Measurements from ENCODE around the gene ACTRT3. TPM values are rescaled to one million over a fixed set of nuclear protein-coding genes. Genes with fewer than 3 reads are reported as not detected.

The ACTRT3 gene
- total RNA-seq, 1 donor from 2014 or later = 0.34 TPM

DNA sequence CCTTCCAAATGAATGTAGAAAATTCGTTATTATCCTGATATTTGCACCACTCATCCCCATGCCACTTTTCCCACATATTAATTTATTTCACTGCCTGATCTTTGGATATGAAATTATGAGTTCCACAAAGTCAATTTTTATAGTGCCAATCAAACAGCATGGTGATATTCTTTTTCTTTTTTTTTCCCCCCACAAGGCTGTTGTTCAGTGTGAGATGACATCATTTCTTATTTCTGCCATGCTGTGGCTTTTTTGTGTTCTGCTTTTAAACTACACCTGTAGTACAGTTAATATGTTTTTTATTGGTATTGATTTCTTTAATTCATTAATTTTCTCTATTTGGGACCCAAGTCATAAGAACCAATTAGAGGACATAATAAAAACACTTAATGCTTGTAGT lies 18.4 kb upstream of the ACTRT3 start:
- Mint-ChIP-seq H3K4me3 (no peak overlapping the region), H3K36me3 (peaks cover 11% of the 10 kb centered on the region), H3K27me3 (ENCODE audit: insufficient read depth, low read depth) (no peaks in the 10 kb centered on the region), H3K9me3 (no peaks in the 10 kb centered on the region), H3K27ac (no peak overlapping the region), H3K4me1 (no peaks in the 10 kb centered on the region)
- Histone ChIP-seq H3F3A (ENCODE audit: low read depth) (no peaks in the 10 kb centered on the region), H3K27me3 (no peaks in the 10 kb centered on the region), H2AFZ (replicated peaks) (no peak overlapping the region), H3K36me3 (peaks cover 14% of the 10 kb centered on the region), H3K4me3 (no peak overlapping the region), H3K4me1 (no peaks in the 10 kb centered on the region), H3K9me3 (ENCODE audit: low read depth) (no peaks in the 10 kb centered on the region), H3K9ac (no peak overlapping the region), H3K4me2 (no peak overlapping the region), H3K27ac (no peak overlapping the region), H4K20me1 (ENCODE audit: low read depth) (no peaks in the 10 kb centered on the region), H3K79me2 (ENCODE audit: low read depth) (no peaks in the 10 kb centered on the region)
- no peak for DNase-seq (ENCODE audit: low spot score)
- TF ChIP-seq EZH2 (IDR thresholded peaks at IDR 0.05) = no peak
- TF ChIP-seq, protein P1, sequence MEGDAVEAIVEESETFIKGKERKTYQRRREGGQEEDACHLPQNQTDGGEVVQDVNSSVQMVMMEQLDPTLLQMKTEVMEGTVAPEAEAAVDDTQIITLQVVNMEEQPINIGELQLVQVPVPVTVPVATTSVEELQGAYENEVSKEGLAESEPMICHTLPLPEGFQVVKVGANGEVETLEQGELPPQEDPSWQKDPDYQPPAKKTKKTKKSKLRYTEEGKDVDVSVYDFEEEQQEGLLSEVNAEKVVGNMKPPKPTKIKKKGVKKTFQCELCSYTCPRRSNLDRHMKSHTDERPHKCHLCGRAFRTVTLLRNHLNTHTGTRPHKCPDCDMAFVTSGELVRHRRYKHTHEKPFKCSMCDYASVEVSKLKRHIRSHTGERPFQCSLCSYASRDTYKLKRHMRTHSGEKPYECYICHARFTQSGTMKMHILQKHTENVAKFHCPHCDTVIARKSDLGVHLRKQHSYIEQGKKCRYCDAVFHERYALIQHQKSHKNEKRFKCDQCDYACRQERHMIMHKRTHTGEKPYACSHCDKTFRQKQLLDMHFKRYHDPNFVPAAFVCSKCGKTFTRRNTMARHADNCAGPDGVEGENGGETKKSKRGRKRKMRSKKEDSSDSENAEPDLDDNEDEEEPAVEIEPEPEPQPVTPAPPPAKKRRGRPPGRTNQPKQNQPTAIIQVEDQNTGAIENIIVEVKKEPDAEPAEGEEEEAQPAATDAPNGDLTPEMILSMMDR (IDR thresholded peaks at IDR 0.05) = no peak
- TF ChIP-seq EZH2phosphoT487 (IDR thresholded peaks at IDR 0.05) = no peak

DNA sequence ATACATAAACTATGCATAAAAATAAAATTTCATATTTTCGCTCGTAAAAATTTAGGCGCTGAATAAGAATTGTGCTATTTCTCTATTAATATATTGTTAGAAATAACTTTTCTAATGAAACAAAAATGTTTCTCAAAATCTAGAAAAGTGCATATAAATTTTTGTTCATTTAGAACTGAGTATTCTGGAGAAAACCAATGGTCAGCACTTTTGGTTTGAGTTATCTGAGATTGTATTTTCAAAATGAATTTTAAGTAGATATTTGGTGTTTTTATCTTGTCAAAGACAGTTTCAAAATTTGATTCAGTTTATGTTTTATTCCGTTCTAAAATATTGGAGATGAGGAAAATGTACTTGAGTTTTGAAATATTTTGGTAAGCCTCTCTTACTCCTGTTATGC lies 17.8 kb upstream of the ACTRT3 start:
- Histone ChIP-seq H3K9me3 (ENCODE audit: low read depth) (no peaks in the 10 kb centered on the region), H3K9ac (no peak overlapping the region), H3K27ac (no peak overlapping the region), H3K36me3 (peaks cover 20% of the 10 kb centered on the region), H4K20me1 (ENCODE audit: low read depth) (no peaks in the 10 kb centered on the region), H2AFZ (replicated peaks) (no peak overlapping the region), H3F3A (ENCODE audit: low read depth) (no peaks in the 10 kb centered on the region), H3K79me2 (ENCODE audit: low read depth) (no peaks in the 10 kb centered on the region), H3K4me1 (no peaks in the 10 kb centered on the region), H3K4me2 (no peak overlapping the region), H3K4me3 (no peak overlapping the region), H3K27me3 (no peaks in the 10 kb centered on the region)
- Mint-ChIP-seq H3K9me3 (no peaks in the 10 kb centered on the region), H3K4me3 (no peak overlapping the region), H3K36me3 (peaks cover 11% of the 10 kb centered on the region), H3K27me3 (ENCODE audit: insufficient read depth, low read depth) (no peaks in the 10 kb centered on the region), H3K27ac (no peak overlapping the region), H3K4me1 (no peaks in the 10 kb centered on the region)
- no peak for DNase-seq (ENCODE audit: low spot score)
- TF ChIP-seq EZH2 (IDR thresholded peaks at IDR 0.05) (no peak), EZH2phosphoT487 (IDR thresholded peaks at IDR 0.05) (no peak)
- TF ChIP-seq, protein P1 (IDR thresholded peaks at IDR 0.05) = no peak

DNA sequence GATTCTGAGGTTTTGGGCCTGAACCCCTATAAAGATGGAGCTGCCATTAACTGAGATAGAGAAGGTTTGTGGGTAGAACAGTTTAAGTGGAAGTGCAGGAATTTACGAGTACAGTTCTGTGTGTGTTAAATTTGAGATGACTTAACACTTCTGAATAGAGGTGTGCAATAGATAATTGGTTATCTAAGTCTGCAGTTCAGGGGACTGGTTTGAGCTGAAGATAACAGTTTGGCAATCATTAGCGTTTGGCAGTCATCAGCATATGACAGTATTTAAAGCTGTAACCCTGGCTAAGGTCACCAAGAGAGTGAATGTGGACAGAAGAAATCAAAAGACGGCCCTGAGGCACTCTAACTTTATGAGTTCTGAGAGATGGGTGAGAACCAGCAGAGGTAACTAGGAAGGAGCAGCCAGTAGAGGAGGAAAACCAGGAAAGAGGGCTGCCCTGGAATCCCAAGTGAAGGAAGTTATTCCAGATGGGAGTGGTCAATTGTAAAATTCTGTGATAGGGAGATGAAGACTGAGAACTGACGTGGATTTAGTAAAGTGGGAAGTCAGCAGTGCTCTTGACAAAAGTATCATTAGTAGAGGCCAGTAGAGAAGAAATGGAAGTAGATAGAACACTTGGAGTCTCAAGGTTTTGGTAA lies 12.0 kb upstream of the ACTRT3 start:
- Histone ChIP-seq H3K4me2 (no peak overlapping the region), H3K27me3 (no peaks in the 10 kb centered on the region), H3K36me3 (peaks cover 33% of the 10 kb centered on the region), H2AFZ (replicated peaks) (no peak overlapping the region), H3K9ac (no peak overlapping the region), H4K20me1 (ENCODE audit: low read depth) (no peaks in the 10 kb centered on the region), H3K27ac (no peak overlapping the region), H3K79me2 (ENCODE audit: low read depth) (peaks cover 8% of the 10 kb centered on the region), H3K4me1 (no peaks in the 10 kb centered on the region), H3K4me3 (no peak overlapping the region), H3F3A (ENCODE audit: low read depth) (no peaks in the 10 kb centered on the region), H3K9me3 (ENCODE audit: low read depth) (no peaks in the 10 kb centered on the region)
- Mint-ChIP-seq H3K27me3 (ENCODE audit: insufficient read depth, low read depth) (no peaks in the 10 kb centered on the region), H3K36me3 (peaks cover 22% of the 10 kb centered on the region), H3K4me3 (no peak overlapping the region), H3K27ac (no peak overlapping the region), H3K9me3 (no peaks in the 10 kb centered on the region), H3K4me1 (no peaks in the 10 kb centered on the region)
- TF ChIP-seq EZH2phosphoT487 (IDR thresholded peaks at IDR 0.05) (no peak), EZH2 (IDR thresholded peaks at IDR 0.05) (no peak)
- TF ChIP-seq, protein P1 (IDR thresholded peaks at IDR 0.05) = no peak
- no peak for DNase-seq (ENCODE audit: low spot score)
